Mesenchymal stem cell (in vitro differentiated cells and primary cell): Measurements from ENCODE around the gene MYOM1. TPM values are rescaled to one million over a fixed set of nuclear protein-coding genes. Genes with fewer than 3 reads are reported as not detected.
"Not testable (repeated sequence)": the region's sequence is repeated elsewhere in the genome, so short reads cannot be mapped to it uniquely, and the experiment has no call there.

Source experiments
- DNase-seq: peaks from one replicate; pipeline ENCODE4 v3.0.0-alpha.2; 2013
- H2AFZ ChIP-seq: one replicate; pipeline ENCODE4 v1.6.1; 2013; ENCODE audit warnings: low read depth, mild to moderate bottlenecking, control low read depth, inconsistent platforms, low read length, moderate library complexity
- H2AK5ac ChIP-seq: 2 replicates; pipeline ENCODE4 v1.6.1; 2013; ENCODE audit warnings: low read length, moderate library complexity, mild to moderate bottlenecking, inconsistent platforms; ENCODE audit not compliant: severe bottlenecking
- H2BK120ac ChIP-seq: one replicate; pipeline ENCODE4 v1.6.1; 2013; ENCODE audit warnings: low read depth, mild to moderate bottlenecking, inconsistent platforms, low read length, moderate library complexity
- H2BK12ac ChIP-seq, 2 experiments: one replicate each; pipeline ENCODE4 v1.6.1; 2013; ENCODE audit warnings: inconsistent platforms in 2 of 2, low read length in 2 of 2, mild to moderate bottlenecking in 2 of 2, moderate library complexity in 2 of 2, control low read depth in 1 of 2
- H2BK15ac ChIP-seq: one replicate; pipeline ENCODE4 v1.6.1; 2013; ENCODE audit warnings: mild to moderate bottlenecking, low read depth, inconsistent platforms; ENCODE audit not compliant: poor library complexity, severe bottlenecking
- H2BK5ac ChIP-seq: 2 replicates; pipeline ENCODE4 v1.6.1; 2013; ENCODE audit warnings: low read depth, mild to moderate bottlenecking, low read length, control low read depth, inconsistent platforms; ENCODE audit not compliant: poor library complexity, severe bottlenecking
- H3K14ac ChIP-seq, 2 experiments: one replicate each; pipeline ENCODE4 v1.6.1; 2013; ENCODE audit warnings: inconsistent platforms in 2 of 2, low read length in 2 of 2, control low read depth in 1 of 2, mild to moderate bottlenecking in 1 of 2, moderate library complexity in 1 of 2
- H3K18ac ChIP-seq, 2 experiments: one replicate each; pipeline ENCODE4 v1.6.1; 2013; ENCODE audit warnings: inconsistent platforms in 2 of 2, low read length in 2 of 2, control low read depth in 1 of 2, low read depth in 1 of 2, mild to moderate bottlenecking in 1 of 2
- H3K23ac ChIP-seq, 2 experiments: one replicate each; pipeline ENCODE4 v1.6.1; 2013; ENCODE audit warnings: inconsistent platforms in 2 of 2, low read length in 2 of 2, mild to moderate bottlenecking in 2 of 2, moderate library complexity in 2 of 2, control low read depth in 1 of 2
- H3K27ac ChIP-seq: 2 replicates; pipeline ENCODE4 v1.5.1; 2013; ENCODE audit warnings: mild to moderate bottlenecking, moderate library complexity, low read length, control low read depth, inconsistent platforms; ENCODE audit not compliant: poor library complexity, severe bottlenecking
- H3K27me3 ChIP-seq, 2 experiments: 2 replicates each; pipeline versions ENCODE4 v1.6.1 to v1.7.0; 2013; ENCODE audit warnings: low read length in 2 of 2, mild to moderate bottlenecking in 2 of 2, moderate library complexity in 2 of 2, control low read depth in 1 of 2, inconsistent platforms in 1 of 2; ENCODE audit not compliant: control insufficient read depth in 1 of 2, insufficient read depth in 1 of 2
- H3K36me3 ChIP-seq, 2 experiments: 2 replicates each; pipeline versions ENCODE4 v1.6.1 to v1.7.0; 2013; ENCODE audit warnings: low read length in 2 of 2, control low read depth in 1 of 2, inconsistent platforms in 1 of 2, low read depth in 1 of 2, mild to moderate bottlenecking in 1 of 2; ENCODE audit not compliant: insufficient read depth in 2 of 2, control insufficient read depth in 1 of 2
- H3K4ac ChIP-seq, 2 experiments: one replicate each; pipeline ENCODE4 v1.6.1; 2013; ENCODE audit warnings: inconsistent platforms in 2 of 2, low read length in 2 of 2, mild to moderate bottlenecking in 2 of 2, moderate library complexity in 2 of 2, control low read depth in 1 of 2, low read depth in 1 of 2
- H3K4me1 ChIP-seq: 2 replicates; pipeline ENCODE4 v1.6.1; 2013; ENCODE audit warnings: low read depth, low read length, control low read depth; ENCODE audit not compliant: control insufficient read depth, insufficient read depth
- H3K4me2 ChIP-seq: 2 replicates; pipeline ENCODE4 v1.6.1; 2013; ENCODE audit warnings: low read length, mild to moderate bottlenecking, inconsistent platforms; ENCODE audit not compliant: poor library complexity, severe bottlenecking
- H3K4me3 ChIP-seq, 2 experiments: 2 replicates each; pipeline versions ENCODE4 v1.5.1 to v1.7.0; 2013; ENCODE audit warnings: low read length in 2 of 2, mild to moderate bottlenecking in 2 of 2, control low read depth in 1 of 2, low read depth in 1 of 2; ENCODE audit not compliant: insufficient read depth in 1 of 2
- H3K79me1 ChIP-seq: replicated peaks from 2 replicates; pipeline ENCODE4 v1.6.1; 2013; ENCODE audit warnings: mild to moderate bottlenecking, control low read depth, low read length, inconsistent platforms; ENCODE audit not compliant: poor library complexity, severe bottlenecking
- H3K9ac ChIP-seq: 2 replicates; pipeline ENCODE4 v1.7.0; 2013; ENCODE audit warnings: mild to moderate bottlenecking, low read length, moderate library complexity
- H3K9me3 ChIP-seq: 2 replicates; pipeline ENCODE4 v1.7.0; 2013; ENCODE audit warnings: mild to moderate bottlenecking, low read length; ENCODE audit not compliant: control insufficient read depth
- H4K8ac ChIP-seq: one replicate; pipeline ENCODE4 v1.6.1; 2013; ENCODE audit warnings: inconsistent platforms, mild to moderate bottlenecking, low read length, moderate library complexity
- H4K91ac ChIP-seq: one replicate; pipeline ENCODE4 v1.6.1; 2013; ENCODE audit warnings: mild to moderate bottlenecking, low read length, inconsistent platforms
- WGBS: methylation state at CpG from one replicate; pipeline ENCODE4 v1.1.7; 2013; ENCODE audit warnings: mixed read lengths; 5-methylcytosine and 5-hydroxymethylcytosine counted together
- small RNA-seq: library from polyadenylated mRNA; stranded (forward); fragments of <200 nt; extraction: miRNeasy Mini kit (QIAGEN cat#:217004); gene quantifications from one replicate; pipeline ENCODE3, GENCODE V24; 2013; ENCODE audit warnings: low read depth

MYOM1 gene

DNA sequence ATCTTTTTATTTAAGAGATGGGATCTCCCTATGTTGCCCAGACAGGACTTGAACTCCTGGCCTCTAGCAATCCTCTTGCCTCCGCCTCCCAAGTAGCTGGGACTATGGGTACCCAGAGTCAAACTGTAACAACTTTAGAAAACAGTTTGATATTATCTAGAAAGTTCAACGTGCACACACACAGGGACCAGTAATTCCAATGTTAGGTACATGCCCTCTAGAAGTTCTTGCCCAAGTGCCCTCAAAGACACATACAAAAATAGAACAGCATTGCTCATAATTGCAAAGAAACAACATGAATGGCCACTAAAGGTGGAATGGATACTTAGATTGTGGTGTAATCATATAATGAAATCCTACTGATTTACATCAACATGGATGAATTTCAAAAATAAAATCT, 194.2 kb downstream of the MYOM1 start:
- no peak overlapping the region for H2BK120ac ChIP-seq
- no peak overlapping the region for H3K4ac ChIP-seq
- H4K91ac ChIP-seq = no peak overlapping the region
- no peak overlapping the region for H3K9ac ChIP-seq
- no peaks in the 10 kb centered on the region for H3K79me1 ChIP-seq
- H2AFZ ChIP-seq = no peak overlapping the region
- no peak overlapping the region for H3K14ac ChIP-seq
- H3K18ac ChIP-seq = no peak overlapping the region
- no peak overlapping the region for H3K4me2 ChIP-seq
- DNase-seq = no peak
- H3K23ac ChIP-seq = no peak overlapping the region
- 100% methylated on average over 2 of the region's 2 CpGs for WGBS
- H3K27ac ChIP-seq = no peak overlapping the region
- no peak overlapping the region for H2BK12ac ChIP-seq
- H3K27me3 ChIP-seq = no peaks in the 10 kb centered on the region
- H2BK15ac ChIP-seq = no peak overlapping the region
- H2AK5ac ChIP-seq = no peak overlapping the region
- no peaks in the 10 kb centered on the region for H3K4me1 ChIP-seq
- no peaks in the 10 kb centered on the region for H3K36me3 ChIP-seq
- H3K9me3 ChIP-seq = no peaks in the 10 kb centered on the region
- no peak overlapping the region for H3K4me3 ChIP-seq
- no peak overlapping the region for H2BK5ac ChIP-seq
- H4K8ac ChIP-seq = no peak overlapping the region

DNA sequence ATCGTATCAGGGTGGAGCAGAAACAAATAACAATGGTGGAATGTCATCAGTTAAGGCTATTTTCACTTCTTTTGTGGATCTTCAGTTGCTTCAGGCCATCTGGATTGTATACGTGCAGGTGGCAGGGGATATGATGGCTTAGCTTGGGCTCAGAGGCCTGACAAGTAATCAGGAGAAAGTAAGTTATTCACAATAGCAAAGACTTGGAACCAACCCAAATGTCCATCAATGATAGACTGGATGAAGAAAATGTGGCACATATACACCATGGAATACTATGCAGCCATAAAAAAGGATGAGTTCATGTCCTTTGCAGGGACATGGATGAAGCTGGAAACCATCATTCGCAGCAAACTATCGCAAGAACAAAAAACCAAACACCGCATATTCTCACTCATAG, 196.2 kb downstream of the MYOM1 start:
- not testable (repeated sequence) for H3K4me2 ChIP-seq, H2AFZ ChIP-seq, H2AK5ac ChIP-seq, H3K4me3 ChIP-seq, H3K36me3 ChIP-seq, H3K27ac ChIP-seq, H2BK15ac ChIP-seq, H3K23ac ChIP-seq, H3K14ac ChIP-seq, H3K79me1 ChIP-seq, H3K4ac ChIP-seq, H2BK12ac ChIP-seq, H3K27me3 ChIP-seq, DNase-seq, H3K18ac ChIP-seq, H2BK5ac ChIP-seq, H3K9ac ChIP-seq, H4K91ac ChIP-seq, H2BK120ac ChIP-seq, H3K4me1 ChIP-seq, H4K8ac ChIP-seq, H3K9me3 ChIP-seq
- 100% methylated on average over 2 of the region's 5 CpGs for WGBS

Small RNAs within 50 kb of the gene (small RNA-seq; reads per million reads assigned to genes)
- gene RF00156 = not detected
- gene RNU7-25P = not detected
